Ectodermal cell (in vitro differentiated cells): Measurements from ENCODE around the gene PPP2R3C.
"Not testable (repeated sequence)": the region's sequence is repeated elsewhere in the genome, so short reads cannot be mapped to it uniquely, and the experiment has no call there.

Experiments
- H3K27ac ChIP-seq: 2 replicates; pipeline ENCODE4 v1.7.0; 2013; ENCODE audit warnings: mild to moderate bottlenecking, low read depth, low read length; ENCODE audit not compliant: insufficient read depth, poor library complexity, severe bottlenecking
- H3K27me3 ChIP-seq: 2 replicates; pipeline ENCODE4 v1.7.0; 2013; ENCODE audit warnings: mild to moderate bottlenecking, low read length; ENCODE audit not compliant: insufficient read depth, control insufficient read depth, poor library complexity, severe bottlenecking
- H3K36me3 ChIP-seq: one replicate; pipeline ENCODE4 v1.7.0; 2013; ENCODE audit warnings: low read length; ENCODE audit not compliant: control insufficient read depth, insufficient read depth
- H3K4me1 ChIP-seq: one replicate; pipeline ENCODE4 v1.7.0; 2013; ENCODE audit warnings: low read length; ENCODE audit not compliant: control insufficient read depth, insufficient read depth
- H3K4me3 ChIP-seq: 2 replicates; pipeline ENCODE4 v1.7.0; 2013; ENCODE audit warnings: low read depth, low read length, control low read depth; ENCODE audit not compliant: insufficient read depth
- H3K9me3 ChIP-seq: 2 replicates; pipeline ENCODE4 v1.7.0; 2013; ENCODE audit warnings: mild to moderate bottlenecking, low read length, moderate library complexity; ENCODE audit not compliant: control insufficient read depth
- WGBS, 2 experiments: methylation state at CpG; one replicate each; pipeline ENCODE4 v1.1.7; 2013; ENCODE audit warnings: missing lambda C conversion rate in 2 of 2; 5-methylcytosine and 5-hydroxymethylcytosine counted together

PPP2R3C gene

GRCh38 chr14:35107866-35108265 is 13.9 kb downstream of the PPP2R3C start:
- no peak overlapping the region for H3K27ac ChIP-seq
- H3K27me3 ChIP-seq = no peaks in the 10 kb centered on the region
- no peaks in the 10 kb centered on the region for H3K4me1 ChIP-seq
- no peak overlapping the region for H3K4me3 ChIP-seq
- H3K9me3 ChIP-seq = no peaks in the 10 kb centered on the region
- peaks cover 25% of the 10 kb centered on the region for H3K36me3 ChIP-seq

DNA sequence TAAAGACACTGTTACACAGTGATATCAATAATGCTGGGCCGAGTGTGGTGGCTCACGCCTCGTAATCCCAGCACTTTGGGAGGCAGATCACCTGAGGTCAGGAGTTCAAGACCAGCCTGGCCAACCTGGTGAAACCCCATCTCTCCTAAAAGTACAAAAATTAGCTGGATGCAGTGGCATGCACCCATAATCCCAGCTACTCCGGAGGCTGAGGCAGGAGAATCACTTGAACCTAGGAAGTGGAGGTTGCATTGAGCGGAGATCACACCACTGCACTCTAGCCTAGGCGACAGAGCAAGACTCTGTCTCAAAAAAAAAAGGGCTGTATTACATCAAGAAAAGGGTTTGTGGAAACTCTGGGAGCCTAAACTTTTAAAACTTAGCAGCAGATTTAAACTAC is 27.1 kb downstream of the PPP2R3C start:
- H3K27ac ChIP-seq, H3K4me1 ChIP-seq, H3K4me3 ChIP-seq, H3K9me3 ChIP-seq, H3K27me3 ChIP-seq: not testable (repeated sequence)
- 97% methylated on average over 6 of the region's 6 CpGs for WGBS, 2 experiments
- H3K36me3 ChIP-seq = peaks cover 23% of the 10 kb centered on the region

DNA sequence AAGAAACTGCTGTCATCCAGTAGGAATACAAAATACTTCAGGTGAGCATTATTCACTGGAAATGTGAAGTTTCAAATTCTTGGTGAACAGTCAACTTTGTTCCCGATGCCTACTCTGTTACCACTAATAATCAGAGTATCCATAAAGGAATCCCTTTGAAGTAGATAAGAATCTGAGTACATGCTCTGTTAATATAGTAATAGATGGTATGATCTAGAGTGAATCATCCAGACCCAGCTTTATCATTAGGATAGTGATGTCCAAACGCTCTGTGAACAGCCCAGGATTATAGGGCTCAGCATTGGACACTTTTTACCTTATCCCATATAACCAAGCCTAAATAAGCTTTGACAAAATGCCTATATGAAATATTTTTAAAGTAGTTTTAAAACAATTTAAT is 33.3 kb downstream of the PPP2R3C start:
- Histone ChIP-seq H3K27me3 (no peaks in the 10 kb centered on the region), H3K9me3 (no peaks in the 10 kb centered on the region), H3K36me3 (peaks cover 12% of the 10 kb centered on the region), H3K4me3 (no peak overlapping the region), H3K27ac (no peak overlapping the region), H3K4me1 (no peaks in the 10 kb centered on the region)
- WGBS, 2 experiments = 100% methylated on average over 2 of the region's 2 CpGs; no CpG with 5 or more reads in 1 of the 2 experiments

GRCh38 chr14:35085441-35085840 is 36.3 kb downstream of the PPP2R3C start:
- 97% methylated on average over 2 of the region's 2 CpGs for WGBS, 2 experiments
- Histone ChIP-seq H3K36me3 (peaks cover 10% of the 10 kb centered on the region), H3K4me3 (no peak overlapping the region), H3K4me1 (no peaks in the 10 kb centered on the region), H3K9me3 (no peaks in the 10 kb centered on the region), H3K27ac (no peak overlapping the region), H3K27me3 (no peaks in the 10 kb centered on the region)

DNA sequence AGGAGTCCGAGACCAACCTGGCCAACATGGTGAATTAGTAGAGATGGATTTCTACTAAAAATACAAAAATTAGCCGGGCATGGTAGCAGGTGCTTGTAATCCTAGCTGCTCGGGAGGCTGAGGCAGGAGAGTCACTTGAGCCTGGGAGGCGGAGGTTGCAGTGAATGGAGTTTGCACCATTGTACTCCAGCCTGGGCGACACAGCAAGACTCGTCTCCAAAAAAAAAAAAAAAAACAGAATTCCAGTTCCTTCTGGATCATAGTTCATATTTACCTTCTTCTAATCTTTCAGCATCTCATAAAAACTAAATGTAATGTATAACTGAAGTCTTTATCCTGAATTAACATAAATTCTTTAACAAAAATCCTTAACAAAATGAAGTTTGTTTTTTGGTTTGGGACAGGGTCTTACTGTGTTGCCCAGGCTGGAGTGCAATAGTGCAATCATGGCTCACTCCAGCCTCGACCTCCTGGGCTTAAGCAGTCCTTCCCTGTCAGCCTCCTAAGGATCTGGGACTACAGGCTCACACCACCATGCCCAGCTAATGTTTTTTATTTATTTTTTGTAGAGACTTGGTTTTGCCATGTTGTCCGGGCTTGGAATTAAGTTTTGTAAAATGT is 38.1 kb downstream of the PPP2R3C start:
- H3K27ac ChIP-seq = no peak overlapping the region
- H3K4me1 ChIP-seq = no peaks in the 10 kb centered on the region
- 90 to 97% methylated on average over 8 of the region's 8 CpGs for WGBS, 2 experiments
- no peak overlapping the region for H3K4me3 ChIP-seq
- H3K9me3 ChIP-seq = no peaks in the 10 kb centered on the region
- H3K27me3 ChIP-seq = no peaks in the 10 kb centered on the region
- peaks cover 4% of the 10 kb centered on the region for H3K36me3 ChIP-seq

DNA sequence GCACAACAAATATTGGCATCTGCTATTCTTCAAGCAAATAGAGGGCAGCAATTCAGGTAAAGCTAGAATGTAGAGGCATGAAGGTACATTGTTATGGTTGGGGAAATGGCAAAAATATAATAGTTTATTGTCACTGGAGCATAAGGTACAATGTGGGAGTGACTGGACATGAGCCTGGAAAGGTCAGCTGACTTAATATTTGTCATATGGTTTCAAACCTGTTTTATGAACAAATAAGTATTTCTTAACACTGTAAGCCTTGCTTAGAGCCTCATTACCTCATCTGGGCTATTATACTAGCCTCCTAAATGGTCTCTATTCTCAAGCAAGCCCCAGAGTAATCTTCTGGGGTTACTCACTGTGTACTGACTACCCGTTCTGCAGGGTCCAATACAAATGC is 42.0 kb downstream of the PPP2R3C start:
- Histone ChIP-seq H3K4me3 (no peak overlapping the region), H3K27me3 (no peaks in the 10 kb centered on the region), H3K4me1 (no peaks in the 10 kb centered on the region), H3K36me3 (peaks cover 2% of the 10 kb centered on the region), H3K27ac (no peak overlapping the region), H3K9me3 (no peaks in the 10 kb centered on the region)
- WGBS, 2 experiments = 83 to 88% methylated on average over 1 of the region's 1 CpG

- Histone ChIP-seq H3K4me3 (no peak overlapping the region), H3K4me1 (no peaks in the 10 kb centered on the region), H3K36me3 (peaks cover 3% of the 10 kb centered on the region), H3K27ac (no peak overlapping the region), H3K27me3 (no peaks in the 10 kb centered on the region), H3K9me3 (no peaks in the 10 kb centered on the region)
- 91 to 96% methylated on average over 2 of the region's 2 CpGs for WGBS, 2 experiments
Observed at GRCh38 chr14:35078082-35078481, 43.7 kb downstream of the PPP2R3C start.

GRCh38 chr14:35073486-35073885 is 48.3 kb downstream of the PPP2R3C start:
- Histone ChIP-seq H3K4me1 (no peaks in the 10 kb centered on the region), H3K36me3 (peaks cover 9% of the 10 kb centered on the region), H3K9me3 (no peaks in the 10 kb centered on the region), H3K27ac (no peak overlapping the region), H3K4me3 (no peak overlapping the region), H3K27me3 (no peaks in the 10 kb centered on the region)
- WGBS, 2 experiments = 97 to 100% methylated on average over 1 of the region's 1 CpG

- H3K27ac ChIP-seq = no peak overlapping the region
- no peaks in the 10 kb centered on the region for H3K27me3 ChIP-seq
- no peaks in the 10 kb centered on the region for H3K9me3 ChIP-seq
- no peaks in the 10 kb centered on the region for H3K4me1 ChIP-seq
- no peak overlapping the region for H3K4me3 ChIP-seq
- WGBS, 2 experiments = 94% methylated on average over 3 of the region's 3 CpGs
- H3K36me3 ChIP-seq = peaks cover 11% of the 10 kb centered on the region
Observed at GRCh38 chr14:35072226-35072625, 49.6 kb downstream of the PPP2R3C start.

DNA sequence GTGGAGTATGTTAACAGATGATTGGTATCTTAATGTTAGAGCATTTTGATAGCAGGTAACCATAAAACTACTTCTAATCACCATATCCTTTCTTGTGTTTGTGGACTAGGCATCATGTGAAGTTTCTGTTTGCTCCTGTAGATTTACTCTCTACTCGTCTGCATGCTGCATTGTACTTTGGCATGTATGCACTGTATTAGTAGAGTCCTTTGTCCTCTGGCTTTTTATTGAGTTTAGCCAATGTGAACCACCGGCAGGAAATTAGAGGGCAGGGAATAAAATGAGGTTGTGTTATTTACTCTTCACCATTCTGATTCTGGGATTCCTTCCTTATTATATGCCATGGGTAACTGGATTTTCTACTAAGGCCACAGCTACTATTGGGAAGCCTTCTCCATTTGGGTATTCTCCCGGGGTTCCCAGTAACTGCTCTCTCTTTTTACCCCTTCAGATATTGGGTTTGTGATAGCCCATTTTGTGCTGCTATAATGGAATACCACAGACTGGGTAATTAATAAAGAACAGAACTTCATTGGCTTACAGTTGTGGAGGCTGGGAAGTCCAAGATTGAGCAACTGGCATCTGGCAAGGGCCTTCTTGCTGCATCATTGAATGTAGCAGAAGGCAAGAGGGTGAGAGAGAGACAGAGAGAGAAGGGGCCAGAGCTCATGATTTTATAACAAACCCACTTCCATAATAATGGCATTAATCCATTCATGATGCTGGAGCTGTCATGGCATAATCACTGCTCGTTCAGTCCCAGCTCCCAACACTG is 53.4 kb downstream of the PPP2R3C start:
- Histone ChIP-seq H3K4me3 (no peak overlapping the region), H3K9me3 (no peaks in the 10 kb centered on the region), H3K27ac (no peak overlapping the region), H3K4me1 (no peaks in the 10 kb centered on the region), H3K36me3 (peaks cover 8% of the 10 kb centered on the region), H3K27me3 (no peaks in the 10 kb centered on the region)
- WGBS, 2 experiments = 95 to 99% methylated on average over 4 of the region's 4 CpGs
